Keratinocyte (primary cell): Measurements from ENCODE around the gene KCTD17. TPM values are rescaled to one million over a fixed set of nuclear protein-coding genes. Genes with fewer than 3 reads are reported as not detected.

ENCODE experiments used
- DNase-seq: peaks from one replicate; pipeline ENCODE4 v3.0.0-alpha.2; 2011; ENCODE audit warnings: low read depth, missing footprints, low spot score
- FAIRE-seq: peaks from 2 replicates; lab custom pipeline; 2011; peaks lifted over from hg19 to GRCh38; lab: Jason Lieb, UNC
- H2AFZ ChIP-seq: 2 replicates; pipeline ENCODE4 v1.6.0; 2012; ENCODE audit warnings: low read length, control low read depth, inconsistent platforms; ENCODE audit not compliant: control insufficient read depth
- H3K27ac ChIP-seq: 2 replicates; pipeline ENCODE4 v1.5.1; 2011; ENCODE audit warnings: low read length; ENCODE audit not compliant: control insufficient read depth, insufficient read depth
- H3K27me3 ChIP-seq: 3 replicates; pipeline ENCODE4 v1.6.0; 2011; ENCODE audit warnings: low read length; ENCODE audit not compliant: control insufficient read depth, insufficient read depth; ENCODE audit errors: extremely low read depth
- H3K36me3 ChIP-seq, 2 experiments: 2 replicates in 1 of 2; 3 replicates in 1 of 2; pipeline ENCODE4 v1.5.1; 2011; ENCODE audit warnings: low read length in 2 of 2, mild to moderate bottlenecking in 1 of 2; ENCODE audit not compliant: control insufficient read depth in 2 of 2, insufficient read depth in 2 of 2; ENCODE audit errors: extremely low read depth in 1 of 2
- H3K4me1 ChIP-seq: 3 replicates; pipeline ENCODE4 v1.5.1; 2011; ENCODE audit warnings: low read length; ENCODE audit not compliant: control insufficient read depth, insufficient read depth; ENCODE audit errors: extremely low read depth
- H3K4me2 ChIP-seq: 3 replicates; pipeline ENCODE4 v1.6.0; 2011; ENCODE audit warnings: low read depth, low read length; ENCODE audit not compliant: control insufficient read depth, insufficient read depth; ENCODE audit errors: extremely low read depth
- H3K4me3 ChIP-seq, 3 experiments: fragments of 200-600 bp in 1 of 3; sonication (generic) in 1 of 3; 2 replicates in 2 of 3; 3 replicates in 1 of 3; pipeline ENCODE4 v1.5.1; 2011 to 2016; ENCODE audit warnings: low read length in 3 of 3, mild to moderate bottlenecking in 3 of 3, control low read depth in 2 of 3, inconsistent platforms in 1 of 3, low read depth in 1 of 3, mixed read lengths in 1 of 3, mixed run types in 1 of 3, moderate library complexity in 1 of 3; ENCODE audit not compliant: control insufficient read depth in 2 of 3, insufficient read depth in 2 of 3; ENCODE audit errors: extremely low read depth in 1 of 3
- H3K79me2 ChIP-seq: 2 replicates; pipeline ENCODE4 v1.6.0; 2012; ENCODE audit warnings: low read length; ENCODE audit not compliant: control insufficient read depth, insufficient read depth
- H3K9ac ChIP-seq: 3 replicates; pipeline ENCODE4 v1.6.0; 2011; ENCODE audit warnings: low read length; ENCODE audit not compliant: control insufficient read depth, insufficient read depth; ENCODE audit errors: extremely low read depth
- H3K9me1 ChIP-seq: 3 replicates; pipeline ENCODE4 v1.6.0; 2011; ENCODE audit warnings: low read length; ENCODE audit not compliant: control insufficient read depth, insufficient read depth; ENCODE audit errors: extremely low read depth
- H3K9me3 ChIP-seq: 2 replicates; pipeline ENCODE4 v1.5.1; 2012; ENCODE audit warnings: low read depth, low read length; ENCODE audit not compliant: control insufficient read depth
- H4K20me1 ChIP-seq: 3 replicates; pipeline ENCODE4 v1.6.0; 2011; ENCODE audit warnings: low read length; ENCODE audit not compliant: control insufficient read depth, insufficient read depth; ENCODE audit errors: extremely low read depth
- CTCF ChIP-seq, 3 experiments: IDR thresholded peaks in 1 of 3; conservative IDR thresholded peaks in 1 of 3; optimal IDR thresholded peaks in 1 of 3; 2 replicates in 2 of 3; 3 replicates in 1 of 3; pipeline versions ENCODE3 to v1.5.1; 2011; ENCODE audit warnings: low read length in 3 of 3, mild to moderate bottlenecking in 3 of 3, moderate library complexity in 2 of 3, control low read depth in 1 of 3, inconsistent platforms in 1 of 3; ENCODE audit not compliant: insufficient read depth in 2 of 3; ENCODE audit errors: extremely low read depth in 1 of 3
- EZH2 ChIP-seq: IDR thresholded peaks from one replicate; pipeline ENCODE4 v1.6.1; 2012; ENCODE audit warnings: inconsistent platforms, mild to moderate bottlenecking, low read length, moderate library complexity
- dilution Hi-C: fragments of 300-500 bp; cut with MboI; formaldehyde crosslinking; loops from one replicate; pipeline ENCODE4 v1.7.0; 2020; ENCODE audit warnings: low sequenced_read_pairs; ENCODE audit not compliant: extremely low pct_ligation_motif_present
- polyA plus RNA-seq, 5 experiments: library from polyadenylated mRNA; depleted of rRNA in 3 of 5; stranded (reverse) in 3 of 5; stranded (forward) in 1 of 5; unstranded in 1 of 5; fragments of >200 nt; gene quantifications; 1 replicate in 1 of 5; 2 replicates in 3 of 5; 3 replicates in 1 of 5; pipeline versions ENCODE4 v1.2.1 to v1.2.3, GENCODE V29; 2011 to 2012; ENCODE audit warnings: missing spikeins in 2 of 5, low read depth in 1 of 5, low replicate concordance in 1 of 5

KCTD17 gene
- polyA plus RNA-seq, 1 donor (not counting 4 experiments of a cell fraction or from before 2014, with no cell fraction given): 16.3 TPM

GRCh38 chr22:37014415-37014806 is 37.1 kb upstream of the KCTD17 start:
- Histone ChIP-seq H3K4me1 (peaks cover 4% of the 10 kb centered on the region), H3K9me3 (no peaks in the 10 kb centered on the region), H3K27ac (no peak overlapping the region), H3K9me1 (no peaks in the 10 kb centered on the region), H3K36me3 (peaks cover 0 to 3% of the 10 kb centered on the region in 2 experiments), H4K20me1 (no peaks in the 10 kb centered on the region), H3K79me2 (no peaks in the 10 kb centered on the region), H3K4me2 (no peak overlapping the region), H2AFZ (no peak overlapping the region), H3K4me3 (no peak overlapping the region), H3K9ac (no peak overlapping the region), H3K27me3 (no peaks in the 10 kb centered on the region)
- DNase-seq: no peak
- dilution Hi-C loops: no loop called here
- no peak for TF ChIP-seq EZH2
- no peak for TF ChIP-seq CTCF (optimal IDR thresholded peaks at IDR 0.05 in 1 of 3, IDR thresholded peaks at IDR 0.05 in 1 of 3, conservative IDR thresholded peaks at IDR 0.05 in 1 of 3; ENCODE audit: extremely low read depth in 1 of 3, insufficient read depth in 2 of 3, low read length in 3 of 3)
- FAIRE-seq: no peak

- no peak overlapping the region for H2AFZ ChIP-seq
- no peak overlapping the region for H3K9ac ChIP-seq
- no peaks in the 10 kb centered on the region for H4K20me1 ChIP-seq
- H3K79me2 ChIP-seq: peaks cover 1% of the 10 kb centered on the region
- no peaks in the 10 kb centered on the region for H3K9me3 ChIP-seq
- no peaks in the 10 kb centered on the region for H3K9me1 ChIP-seq
- no peak overlapping the region for H3K27ac ChIP-seq
- TF ChIP-seq CTCF (optimal IDR thresholded peaks at IDR 0.05 in 1 of 3, IDR thresholded peaks at IDR 0.05 in 1 of 3, conservative IDR thresholded peaks at IDR 0.05 in 1 of 3; ENCODE audit: extremely low read depth in 1 of 3, insufficient read depth in 2 of 3, low read length in 3 of 3) (no peak), EZH2 (no peak)
- peaks cover 4% of the 10 kb centered on the region for H3K4me1 ChIP-seq
- H3K4me3 ChIP-seq: no peak overlapping the region
- dilution Hi-C loops: no loop called here
- no peak overlapping the region for H3K4me2 ChIP-seq
- no peak for DNase-seq
- FAIRE-seq: no peak
- H3K27me3 ChIP-seq: no peaks in the 10 kb centered on the region
- peaks cover 0 to 3% of the 10 kb centered on the region in 2 experiments for H3K36me3 ChIP-seq
Measured at GRCh38 chr22:37014835-37015586, 36.5 kb upstream of the KCTD17 start.
